Activated T-cell treated with anti-CD3 and anti-CD28 coated beads for 48 hours (primary cell): ENCODE measurements around the gene SCUBE1.
"Not testable (repeated sequence)": the region's sequence is repeated elsewhere in the genome, so short reads cannot be mapped to it uniquely, and the experiment has no call there.

Source experiments
- DNase-seq: peaks from one replicate; pipeline ENCODE4 v3.0.0-alpha.2; 2020; ENCODE audit warnings: low read depth

SCUBE1 gene

DNA sequence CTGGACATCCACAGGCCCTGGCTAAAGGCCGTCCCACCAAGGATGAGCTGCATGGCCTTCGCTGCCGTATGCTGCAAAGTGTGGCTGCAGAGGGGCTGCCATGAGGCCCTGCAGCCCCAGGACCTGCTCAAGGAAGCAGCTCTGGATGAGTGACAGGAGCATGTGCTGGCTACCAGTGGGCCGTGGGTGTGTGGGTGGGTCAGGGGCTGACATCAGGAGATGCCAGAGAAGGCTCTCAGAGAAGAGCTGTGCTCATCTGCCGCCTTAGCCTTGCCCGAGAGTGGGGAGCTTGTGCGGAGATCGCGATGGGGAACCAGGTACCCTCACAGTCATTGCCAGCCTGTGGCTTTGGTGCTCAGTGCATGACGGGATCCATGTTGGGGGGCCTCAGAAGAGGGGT, 41.3 kb downstream of the SCUBE1 start:
- no peak for DNase-seq

DNA sequence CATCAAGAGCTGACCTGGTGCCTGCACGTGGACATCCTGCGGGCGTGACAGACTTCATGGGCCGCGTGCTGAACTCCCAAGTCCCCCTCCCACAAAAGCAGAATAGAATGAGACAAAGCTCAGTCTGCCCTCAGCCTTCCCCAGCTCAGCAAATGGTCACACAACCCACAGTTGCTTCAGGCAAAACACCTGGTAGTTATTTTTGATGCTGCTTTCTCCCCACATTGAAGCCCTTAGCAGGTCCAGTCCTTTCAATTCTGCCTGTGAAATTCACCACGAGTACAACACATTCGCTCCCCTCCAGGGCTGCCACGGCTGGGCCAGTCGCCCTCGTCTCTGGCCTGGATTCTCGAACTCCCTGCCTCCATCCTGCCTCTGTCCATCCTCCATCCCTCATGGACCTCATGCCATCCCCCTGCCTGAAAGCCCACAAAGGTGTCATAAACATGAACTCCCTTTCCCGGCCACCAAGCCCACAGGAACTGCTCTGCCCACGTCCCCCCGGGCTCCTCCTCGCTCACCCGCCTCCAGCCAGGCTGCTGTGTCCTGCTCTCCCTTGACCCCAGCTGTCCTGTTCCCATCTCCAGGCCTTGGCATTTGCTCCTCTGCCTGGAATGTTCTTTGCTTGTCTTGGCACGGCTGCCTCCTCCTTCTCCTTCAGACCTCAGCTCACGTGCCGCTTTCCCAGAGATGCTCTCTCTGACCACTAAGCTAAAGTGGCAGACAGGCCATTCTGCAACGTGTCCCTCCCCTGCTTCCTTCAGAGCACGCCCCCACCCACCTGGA, 42.1 kb downstream of the SCUBE1 start:
- DNase-seq = no peak

DNA sequence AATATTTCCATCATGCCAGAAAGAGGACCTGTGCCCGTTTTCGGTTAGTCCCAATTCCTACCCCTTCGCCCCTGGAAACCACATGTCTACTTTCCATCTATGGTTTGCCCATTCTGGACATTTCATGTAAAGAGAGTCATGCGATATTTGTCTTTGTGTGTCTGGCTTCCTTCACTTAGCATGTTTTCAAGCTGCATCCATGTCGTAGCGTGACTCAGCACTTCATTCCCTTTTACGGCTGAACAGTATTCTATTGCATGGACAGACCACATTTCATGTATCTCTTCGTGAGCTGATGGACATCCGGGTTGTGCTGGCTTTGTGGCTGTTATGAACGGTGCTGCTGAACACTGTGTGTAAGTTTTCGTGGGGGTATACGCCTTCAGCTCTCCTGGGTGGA, 43.4 kb downstream of the SCUBE1 start:
- DNase-seq = no peak

DNA sequence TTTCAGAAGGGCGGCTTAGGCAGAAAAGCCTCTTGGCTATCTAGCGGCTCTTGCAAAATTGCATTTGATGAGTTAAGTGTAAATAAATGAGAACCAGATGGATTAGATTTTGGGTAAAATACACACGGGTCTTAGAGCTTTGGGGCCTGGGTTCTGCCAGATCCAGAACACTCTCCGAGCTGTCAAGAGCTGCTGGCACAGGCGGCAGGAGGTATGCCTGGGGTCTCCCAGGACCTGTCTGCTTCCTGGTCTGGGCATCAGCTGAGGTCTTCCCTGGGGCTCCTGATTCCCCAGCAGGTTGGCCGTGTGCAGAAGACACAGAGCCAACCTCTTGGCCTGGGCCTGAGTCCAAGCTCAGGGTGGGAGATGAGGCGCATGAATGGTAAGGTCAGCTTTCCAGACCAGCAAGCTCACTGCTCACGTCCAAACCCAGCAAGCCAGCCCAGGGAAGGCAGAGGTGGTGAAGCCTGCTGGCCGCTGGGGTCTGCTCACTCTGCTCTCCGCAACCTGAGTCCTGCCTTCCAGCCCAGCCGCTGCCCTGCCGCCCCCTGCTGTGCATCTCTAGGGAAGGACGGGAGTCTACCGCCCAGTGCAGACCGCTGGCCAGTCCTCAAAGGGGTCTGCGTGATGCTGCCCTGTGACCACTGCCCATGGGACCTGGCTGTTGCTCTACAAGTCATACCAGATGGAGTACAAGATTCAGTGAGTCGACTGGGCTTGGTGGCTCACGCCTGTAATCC, 44.9 kb downstream of the SCUBE1 start:
- DNase-seq = no peak

DNA sequence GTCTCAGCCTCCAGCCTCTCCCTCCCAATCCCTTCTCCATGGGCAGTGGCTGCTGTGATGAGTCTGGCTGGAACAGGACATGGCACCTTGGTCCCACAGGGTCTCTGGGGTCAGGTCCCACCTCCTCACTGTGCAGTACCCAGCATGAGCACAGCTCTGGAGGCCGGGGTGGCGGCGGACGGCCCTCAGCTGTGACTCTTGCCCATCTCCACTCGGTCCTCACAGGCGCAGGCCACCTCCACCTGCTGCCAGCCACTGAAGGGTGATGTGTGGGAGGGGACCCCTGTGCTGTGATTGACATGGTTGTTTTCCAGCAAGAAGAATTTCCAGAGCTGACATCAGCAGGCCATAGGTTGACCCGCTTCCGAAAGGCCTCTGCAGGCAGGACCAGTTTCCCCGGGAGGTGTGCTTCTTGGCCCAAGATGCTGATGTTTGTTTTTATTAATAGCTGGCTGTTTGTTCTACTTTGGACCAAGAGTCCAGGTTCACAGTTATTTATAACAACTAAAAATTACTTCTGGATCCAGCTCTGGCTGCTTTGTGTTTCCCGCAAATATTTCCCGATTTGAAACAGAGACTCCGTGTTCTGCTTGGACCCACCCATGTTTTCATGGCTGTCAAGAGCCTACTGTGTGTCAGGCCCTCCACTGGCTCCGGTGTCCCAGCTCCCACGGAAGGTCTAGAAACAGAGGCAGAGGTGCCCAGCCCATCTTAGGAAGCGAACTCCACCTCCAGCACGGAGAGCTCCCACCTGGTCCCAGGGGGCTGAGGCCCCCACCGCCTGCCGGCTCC, 45.7 kb downstream of the SCUBE1 start:
- no peak for DNase-seq

DNA sequence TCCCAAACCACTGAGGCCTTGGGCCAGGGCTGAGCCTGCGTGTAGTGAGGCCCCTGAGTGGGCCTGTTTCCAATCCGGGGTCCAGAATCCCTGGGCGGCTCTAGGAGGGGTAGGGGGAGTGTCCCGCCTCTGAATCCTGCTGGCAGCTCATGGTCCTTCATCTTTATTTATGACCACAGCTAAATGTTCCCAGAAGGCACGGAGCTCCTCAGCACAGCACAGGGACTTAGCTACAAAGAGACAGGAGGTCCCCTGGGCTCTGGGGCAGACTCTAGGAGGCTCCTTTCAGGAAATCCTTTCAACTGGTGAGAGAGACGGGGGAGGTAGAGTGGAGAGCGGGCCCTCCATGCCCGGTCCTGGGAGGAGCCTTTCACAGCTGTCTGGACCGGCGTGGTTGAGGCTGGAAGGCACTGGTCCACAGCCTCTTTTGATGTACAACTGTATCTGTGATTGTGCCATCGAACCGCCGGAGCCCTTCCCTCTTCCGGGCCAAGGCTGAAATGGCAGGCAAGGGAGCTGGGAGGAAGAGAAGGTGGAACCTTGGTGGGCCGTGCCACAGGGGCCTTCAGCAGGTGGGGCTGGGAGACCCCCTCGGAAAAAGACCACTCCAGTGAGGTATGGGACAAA, 46.8 kb downstream of the SCUBE1 start:
- DNase-seq = no peak

DNA sequence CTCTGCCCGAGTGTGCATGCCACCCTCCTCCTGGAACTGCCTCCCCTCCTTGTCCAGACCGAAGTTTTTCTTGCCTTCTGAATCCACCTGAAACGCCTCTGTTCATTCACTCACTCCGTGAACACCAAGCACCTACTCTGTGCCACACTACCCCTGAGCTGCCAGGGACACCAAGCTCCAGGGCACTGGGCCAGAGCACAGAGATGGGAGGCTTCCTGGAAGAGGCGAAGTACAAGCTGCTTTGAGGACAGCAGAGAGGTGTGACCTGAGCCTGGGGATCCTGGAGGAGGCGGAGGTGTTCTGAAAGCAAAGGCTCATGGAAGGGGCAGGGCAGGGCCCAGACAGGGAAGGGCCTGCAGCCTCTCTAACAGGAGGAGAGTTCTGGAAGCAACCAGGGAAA, 47.5 kb downstream of the SCUBE1 start:
- DNase-seq = no peak

DNA sequence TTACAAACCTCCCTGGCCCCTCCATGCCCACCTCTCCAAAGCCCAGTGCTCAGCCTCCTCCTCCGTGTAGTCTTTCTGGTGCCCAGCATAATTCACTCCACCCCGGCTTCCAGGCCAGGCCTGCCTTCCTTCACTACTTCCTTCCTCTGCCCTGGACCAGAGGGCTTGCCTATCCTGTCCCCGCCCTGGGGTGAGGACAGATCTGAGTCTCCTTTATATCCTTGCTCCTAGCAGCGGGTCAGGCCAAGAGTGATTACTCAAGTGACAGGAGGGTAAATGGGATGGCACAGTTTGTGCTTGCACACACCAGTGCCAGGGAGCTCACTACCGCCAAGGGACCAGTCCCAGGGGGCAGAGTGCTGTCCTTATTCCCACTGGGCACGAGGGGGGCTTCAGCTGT, 48.0 kb downstream of the SCUBE1 start:
- DNase-seq = no peak

DNA sequence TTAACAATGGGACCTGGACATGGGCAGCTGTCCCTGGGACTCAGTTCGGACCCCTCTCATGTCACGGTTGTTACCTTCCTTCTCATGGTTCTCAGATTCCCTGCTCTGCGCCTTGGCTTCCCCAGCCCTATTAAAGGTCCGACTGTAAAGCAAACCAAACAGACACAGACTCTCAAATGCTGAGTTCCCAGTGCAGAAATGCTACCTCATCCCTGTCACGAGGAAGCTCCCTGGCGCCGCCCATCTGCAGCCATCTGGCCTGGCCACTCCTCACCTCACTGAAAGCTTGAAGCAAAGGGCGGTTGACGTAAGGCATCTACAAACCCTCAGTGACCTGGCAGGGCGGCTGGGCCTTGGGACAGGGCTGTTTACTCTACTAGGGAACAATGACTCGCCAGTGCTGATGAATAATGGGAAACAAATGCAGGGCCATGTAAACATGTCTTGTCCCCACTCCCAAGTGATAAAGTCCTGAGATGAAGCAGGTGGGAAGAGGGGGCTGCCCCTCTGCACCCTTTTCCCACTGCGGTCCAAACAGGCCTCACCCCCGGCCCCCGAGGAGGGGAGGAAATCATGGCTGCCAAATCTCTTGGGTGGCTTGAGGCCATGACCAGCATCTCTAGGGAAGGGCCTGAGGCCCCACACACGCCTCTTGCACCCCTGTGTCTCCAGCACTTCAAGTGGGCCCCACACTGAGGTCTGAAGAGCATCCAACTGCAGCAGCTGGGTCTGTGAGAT, 49.3 kb downstream of the SCUBE1 start:
- no peak for DNase-seq

DNA sequence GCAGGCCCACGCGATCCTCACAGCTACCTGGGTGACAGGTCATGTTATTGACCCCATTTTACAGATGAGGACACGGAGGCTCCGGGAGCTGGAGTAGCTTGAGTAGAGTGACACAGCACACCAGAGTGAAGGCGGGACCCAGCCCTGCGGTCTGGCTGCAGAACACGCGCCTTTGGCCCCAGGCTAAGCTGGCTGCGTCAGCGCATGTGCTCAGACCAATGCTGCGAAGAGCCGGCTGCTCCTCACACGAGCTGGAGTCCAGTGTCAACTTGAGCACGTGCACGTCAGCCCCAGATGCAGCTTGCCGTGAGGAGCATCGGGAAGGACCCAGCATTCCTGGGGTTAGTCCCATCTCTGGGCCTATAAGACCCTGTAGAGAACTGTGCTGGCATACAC, 49.9 kb downstream of the SCUBE1 start:
- DNase-seq = no peak

DNA sequence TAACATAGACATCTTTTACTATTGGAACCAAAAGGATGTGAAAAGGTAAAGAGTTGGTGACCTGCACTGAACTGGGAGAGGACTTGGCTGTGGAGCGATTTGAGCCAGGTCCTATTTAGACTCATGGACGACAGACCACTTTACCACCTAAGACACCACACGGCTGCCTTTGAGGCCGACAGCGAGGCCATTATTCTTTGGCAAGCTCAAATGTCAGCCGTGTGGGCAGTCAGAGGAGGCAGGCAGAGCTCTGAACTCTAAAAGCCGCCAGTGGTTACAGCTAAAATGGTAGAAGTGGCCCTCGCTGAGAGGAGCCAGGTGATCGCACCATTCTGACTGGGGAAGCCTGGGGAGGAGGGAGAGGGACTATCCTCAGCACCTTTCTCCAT, 50.5 kb downstream of the SCUBE1 start:
- no peak for DNase-seq

DNA sequence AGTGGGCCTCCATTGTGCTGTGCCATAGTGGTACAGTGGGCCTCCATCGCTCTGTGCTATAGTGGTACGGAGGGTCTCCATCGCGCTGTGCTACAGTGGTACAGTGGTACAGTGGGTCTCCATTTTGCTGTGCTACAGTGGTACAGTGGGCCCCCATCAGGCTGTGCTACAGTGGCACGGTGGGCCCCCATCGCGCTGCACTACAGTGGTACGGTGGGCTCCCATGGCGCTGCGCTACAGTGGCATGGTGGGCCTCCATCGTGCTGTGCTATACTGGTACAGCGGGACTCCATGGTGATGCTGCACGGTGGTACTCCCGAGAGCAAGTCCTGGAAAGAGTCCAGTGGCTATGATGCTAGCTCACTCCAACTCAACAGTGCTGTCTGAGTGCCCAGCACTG, 51.8 kb downstream of the SCUBE1 start:
- no peak for DNase-seq

DNA sequence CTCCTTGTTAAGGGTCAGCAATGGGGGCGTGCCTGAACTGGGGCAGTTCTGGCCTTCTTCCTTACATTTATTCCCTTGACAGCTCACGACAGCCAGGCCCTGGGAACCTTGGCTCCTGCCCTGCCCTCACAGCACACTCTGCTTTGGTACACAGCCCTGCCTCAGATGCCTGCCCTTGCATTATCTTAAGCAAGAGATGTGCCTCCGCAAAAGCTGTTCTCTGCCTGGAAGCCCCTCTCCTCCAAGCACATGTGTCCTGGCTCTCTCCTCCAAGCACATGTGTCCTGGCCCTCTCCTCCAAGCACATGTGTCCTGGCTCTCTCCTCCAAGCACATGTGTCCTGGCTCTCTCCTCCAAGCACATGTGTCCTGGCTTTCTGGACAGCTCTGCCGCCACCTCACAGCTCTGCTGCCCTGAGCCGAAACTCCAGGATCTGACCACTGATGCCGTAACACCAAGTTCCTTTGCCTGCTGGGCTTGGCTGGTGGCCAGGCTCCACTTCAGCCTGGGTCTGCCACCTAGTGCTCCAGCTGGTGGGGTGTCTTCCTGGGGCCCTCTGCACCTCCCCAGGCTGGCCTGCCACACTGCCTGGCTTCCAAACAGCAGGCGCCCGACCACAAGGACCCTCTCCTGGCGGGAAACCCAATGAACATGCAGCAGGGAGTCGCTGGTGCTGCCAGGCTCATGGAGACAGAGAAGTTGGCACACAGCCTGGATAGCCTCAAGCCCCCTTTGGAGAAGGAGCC, 53.0 kb downstream of the SCUBE1 start:
- DNase-seq = no peak

DNA sequence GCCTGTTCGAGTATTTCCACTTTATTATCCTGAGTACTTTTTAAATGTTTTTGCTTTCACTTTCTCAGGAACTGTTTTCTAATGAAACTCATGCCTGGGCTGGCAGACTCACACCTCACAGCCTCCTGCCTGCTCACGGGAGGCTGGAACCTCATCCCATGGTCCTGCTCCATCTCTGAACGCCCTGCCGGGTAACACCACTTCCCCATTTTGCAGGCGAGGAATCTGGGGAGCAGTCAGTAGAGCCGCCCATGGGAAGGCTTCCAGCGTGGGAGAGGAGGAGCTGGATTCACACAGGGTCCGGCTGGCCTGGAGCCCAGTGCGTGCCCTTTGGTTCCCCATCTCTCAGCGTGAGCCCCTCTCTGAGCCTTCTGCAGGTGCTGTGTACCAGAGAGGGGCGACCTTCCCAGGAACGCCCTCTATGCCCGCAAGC, 53.6 kb downstream of the SCUBE1 start:
- DNase-seq = no peak

DNA sequence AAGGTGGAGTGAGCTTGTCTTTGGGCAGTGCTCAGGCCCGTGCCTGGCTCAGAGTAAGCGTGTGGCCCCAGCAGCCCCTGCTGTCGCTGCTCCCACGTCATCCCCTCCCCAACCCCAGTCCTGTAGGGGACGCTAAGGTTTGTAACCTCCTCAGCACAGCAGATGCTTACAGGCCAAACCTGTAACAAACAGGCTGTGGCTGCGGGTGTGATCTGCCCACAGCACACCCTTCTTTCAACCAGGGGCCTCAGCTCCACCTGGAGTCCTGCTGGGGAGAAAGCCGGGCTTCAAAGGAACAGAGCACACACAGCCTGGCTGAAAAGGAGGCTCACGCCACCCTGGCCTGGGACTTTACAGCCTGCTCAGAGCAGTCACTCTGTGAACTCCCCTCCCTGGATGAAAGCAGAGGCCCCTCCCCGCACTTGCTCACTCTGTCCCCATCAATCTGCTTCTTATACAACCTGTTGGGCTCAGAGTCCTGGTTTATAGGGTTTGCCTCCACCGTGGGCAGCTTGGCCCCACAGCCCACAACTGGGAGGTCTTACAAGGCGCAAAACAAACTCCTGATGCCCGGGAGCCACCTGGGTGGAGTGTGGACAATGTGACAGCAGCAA, 54.3 kb downstream of the SCUBE1 start:
- DNase-seq = no peak

DNA sequence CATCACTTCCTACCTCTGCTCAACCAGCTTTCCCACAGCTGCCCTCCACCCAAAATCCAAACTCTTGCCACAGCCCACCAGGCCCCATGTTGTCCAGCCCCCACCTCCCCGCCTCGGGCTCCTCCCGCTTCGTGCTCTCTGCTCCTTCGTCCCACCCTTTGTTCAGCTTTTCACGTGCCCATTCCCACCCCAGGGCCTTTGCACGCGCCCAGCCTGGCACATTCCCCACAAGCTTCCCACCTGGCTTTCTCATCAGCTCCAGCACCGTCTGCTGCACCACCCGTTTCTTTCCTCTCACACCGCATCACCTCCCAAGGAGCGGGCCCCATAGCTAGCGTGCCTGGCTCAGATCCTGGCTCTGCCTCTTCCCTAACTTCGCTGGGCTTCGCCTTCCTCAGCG, 54.8 kb downstream of the SCUBE1 start:
- no peak for DNase-seq

DNA sequence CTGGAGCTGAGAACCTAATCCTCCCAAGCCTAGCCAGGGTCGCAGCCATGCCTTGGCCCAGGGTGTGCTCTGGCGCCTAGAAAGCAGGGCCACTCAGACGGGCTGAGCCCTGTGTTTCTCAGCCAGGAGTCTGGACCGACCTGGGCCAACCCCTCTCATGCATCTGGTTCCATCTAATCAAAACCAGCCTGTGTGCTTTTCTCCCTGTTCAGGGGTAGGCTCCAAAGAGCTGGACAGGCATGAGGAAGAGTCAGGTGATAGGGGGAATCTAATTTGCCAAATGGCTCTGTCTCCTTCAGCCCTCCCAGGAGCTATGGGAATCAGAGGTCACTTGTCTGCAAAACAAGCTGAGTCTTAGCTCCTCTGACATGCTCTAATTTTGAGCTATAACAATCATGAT, 55.7 kb downstream of the SCUBE1 start:
- DNase-seq = no peak

DNA sequence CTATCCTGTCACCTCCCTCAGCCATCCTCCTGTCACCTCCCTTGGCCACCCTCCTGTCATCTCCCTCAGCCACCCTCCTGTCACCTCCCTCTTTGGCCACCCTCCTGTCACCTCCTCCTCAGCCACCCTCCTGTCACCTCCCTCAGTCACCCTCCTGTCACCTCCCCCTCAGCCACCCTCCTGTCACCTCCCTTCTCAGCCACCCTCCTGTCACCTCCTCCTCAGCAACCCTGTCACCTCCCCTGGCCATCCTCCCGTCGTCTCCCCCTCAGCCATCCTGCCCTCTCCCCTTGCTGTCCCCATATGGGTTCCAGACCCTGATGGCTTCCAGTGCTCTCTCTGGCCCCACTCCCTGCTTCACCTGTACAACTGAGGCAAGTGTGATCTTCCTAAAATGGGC, 61.8 kb downstream of the SCUBE1 start:
- no peak for DNase-seq

DNA sequence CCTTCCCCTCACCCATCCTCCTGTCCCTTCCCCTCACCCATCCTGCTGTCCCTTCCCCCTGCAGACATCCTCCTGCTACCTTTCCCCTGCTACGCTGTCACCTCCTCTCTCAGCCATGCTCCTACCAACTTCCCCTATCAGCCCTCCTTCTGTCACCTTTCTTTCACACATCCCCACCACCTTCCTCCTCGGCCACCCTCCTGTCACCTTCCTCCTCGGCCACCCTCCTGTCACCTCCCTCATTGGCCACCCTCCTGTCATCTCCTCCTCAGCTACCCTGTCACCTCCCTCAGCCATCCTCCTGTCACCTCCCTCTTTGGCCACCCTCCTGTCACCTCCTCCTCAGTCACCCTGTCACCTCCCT, 62.7 kb downstream of the SCUBE1 start:
- not testable (repeated sequence) for DNase-seq

DNA sequence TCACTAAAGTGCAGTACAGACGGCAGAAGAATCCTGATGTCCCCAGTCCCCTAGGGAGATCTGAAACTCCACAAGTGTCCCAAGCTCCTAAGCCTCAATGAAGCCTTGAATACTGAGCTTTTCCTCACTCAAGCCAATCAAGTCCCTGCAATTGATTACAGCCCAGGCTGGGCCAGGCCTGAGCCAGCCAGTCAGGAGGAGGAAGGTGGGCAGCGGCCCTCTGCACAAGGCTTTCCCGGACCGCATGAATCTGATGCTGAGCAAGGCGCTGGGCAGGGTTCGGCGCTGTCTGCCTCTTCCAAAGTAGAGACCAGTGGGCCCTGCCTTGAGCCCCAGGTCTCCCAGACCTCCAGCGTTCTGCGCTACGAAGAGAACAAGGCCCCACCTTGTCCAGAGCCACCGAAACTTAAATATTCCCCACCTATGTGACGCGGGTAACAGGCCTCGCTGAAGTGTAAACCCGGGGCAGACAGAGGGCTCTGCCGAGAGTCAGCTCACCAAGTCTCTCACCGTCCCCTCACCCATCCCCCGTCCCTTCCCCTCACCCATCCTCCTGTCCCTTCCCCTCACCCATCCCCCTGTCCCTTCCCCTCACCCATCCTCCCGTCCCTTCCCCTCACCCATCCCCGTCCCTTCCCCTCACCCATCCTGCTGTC, 63.2 kb downstream of the SCUBE1 start:
- DNase-seq = no peak
